A549 (cell line): Measurements from ENCODE around the gene CDHR2. TPM values are rescaled to one million over a fixed set of nuclear protein-coding genes. Genes with fewer than 3 reads are reported as not detected.
A peak's percentile ranks its signal among the peaks of the same experiment; 100 is the strongest.

Source experiments
- ATAC-seq, 2 experiments: fragments of 200-7000 bp in 1 of 2; fragments of >200 bp in 1 of 2; cut with Nextera tagmentation in 1 of 2; cut with Tn5 transposase in 1 of 2; 3 replicates each; pipeline versions ENCODE4 v1.8.0 to v1.9.1; 2018 to 2020; ENCODE audit warnings: mild to moderate bottlenecking in 1 of 2, moderate library complexity in 1 of 2
- CTCF ChIA-PET: fragments of 300-600 bp; sonication (Branson Sonifier 250); formaldehyde crosslinking; extraction: SDS; loops from one replicate; lab custom pipeline; 2021; ENCODE audit warnings: antibody characterized with exemption, inconsistent platforms; lab: Yijun Ruan, JAX
- POLR2A ChIA-PET: fragments of 350-600 bp; formaldehyde crosslinking; extraction: SDS; loops from one replicate; lab custom pipeline; 2021; ENCODE audit warnings: antibody characterized with exemption, inconsistent platforms; lab: Yijun Ruan, JAX
- DNase-seq, 2 experiments: peaks; one replicate each; pipeline versions ENCODE4 v3.0.0 to v3.0.0-alpha.2; 2011 to 2016; ENCODE audit warnings: low read depth in 1 of 2, low spot score in 1 of 2
- FAIRE-seq: peaks from 2 replicates; lab custom pipeline; 2011; peaks lifted over from hg19 to GRCh38; lab: Jason Lieb, UNC
- H3K27ac ChIP-seq, 2 experiments: fragments of >200 bp; sonication (Bioruptor Twin); formaldehyde crosslinking; 3 replicates each; pipeline ENCODE4 v1.5.1; 2016 to 2017
- H3K4me1 ChIP-seq: fragments of >200 bp; sonication (Bioruptor Twin); formaldehyde crosslinking; 3 replicates; pipeline ENCODE4 v1.6.1; 2016
- H3K4me2 ChIP-seq: fragments of >200 bp; sonication (Bioruptor Twin); formaldehyde crosslinking; 3 replicates; pipeline ENCODE4 v1.6.1; 2016
- H3K4me3 ChIP-seq: fragments of >200 bp; sonication (Bioruptor Twin); formaldehyde crosslinking; 3 replicates; pipeline ENCODE4 v1.5.1; 2016
- H3K9me3 ChIP-seq: fragments of >200 bp; sonication (Bioruptor Twin); formaldehyde crosslinking; 3 replicates; pipeline ENCODE4 v1.6.1; 2016
- BCL3 ChIP-seq: fragments of >200 bp; sonication (Bioruptor Twin); formaldehyde crosslinking; IDR thresholded peaks from 3 replicates; pipeline ENCODE4 v1.6.1; 2016
- BHLHE40 ChIP-seq: IDR thresholded peaks from 2 replicates; pipeline ENCODE4 v1.6.1; 2012; ENCODE audit warnings: low read depth, low read length, inconsistent platforms
- CBX8 ChIP-seq: fragments of 200-600 bp; sonication (generic); IDR thresholded peaks from 2 replicates; pipeline ENCODE4 v1.6.1; 2016
- CEBPB ChIP-seq, 2 experiments: fragments of >200 bp in 1 of 2; sonication (Bioruptor Twin) in 1 of 2; formaldehyde crosslinking in 1 of 2; IDR thresholded peaks; 2 replicates each; pipeline ENCODE4 v1.6.1; 2012 to 2016
- CHD4 ChIP-seq: fragments of 200-600 bp; sonication (generic); IDR thresholded peaks from 2 replicates; pipeline ENCODE4 v1.6.1; 2016; ENCODE audit warnings: antibody characterized with exemption, mild to moderate bottlenecking, borderline replicate concordance
- E2F6 ChIP-seq: IDR thresholded peaks from 2 replicates; pipeline ENCODE4 v1.6.1; 2012; ENCODE audit warnings: low read depth, borderline replicate concordance
- EP300 ChIP-seq, 2 experiments: fragments of >200 bp; sonication (Bioruptor Twin); formaldehyde crosslinking; IDR thresholded peaks; 2 replicates in 1 of 2; 3 replicates in 1 of 2; pipeline ENCODE4 v1.6.1; 2016 to 2017
- FOSL2 ChIP-seq, 2 experiments: fragments of 450-650 bp in 1 of 2; fragments of >200 bp in 1 of 2; sonication (Bioruptor Twin) in 1 of 2; formaldehyde crosslinking; IDR thresholded peaks; 2 replicates each; pipeline versions ENCODE4 v1.5.0 to v1.6.1; 2016 to 2020; ENCODE audit warnings: mild to moderate bottlenecking in 1 of 2, moderate library complexity in 1 of 2
- HDAC2 ChIP-seq: fragments of 200-600 bp; sonication (generic); IDR thresholded peaks from 2 replicates; pipeline ENCODE4 v1.6.1; 2016
- HEYL ChIP-seq: fragments of 250-450 bp; sonication (Bioruptor Pico); IDR thresholded peaks from 2 replicates; pipeline ENCODE4 v1.8.0; 2021; ENCODE audit warnings: mild to moderate bottlenecking, moderate library complexity
- HOXA7 ChIP-seq: fragments of 250-450 bp; sonication (Bioruptor Pico); IDR thresholded peaks from 2 replicates; pipeline ENCODE4 v1.5.0; 2020; ENCODE audit warnings: mild to moderate bottlenecking, moderate library complexity
- JUNB ChIP-seq: fragments of >200 bp; sonication (Bioruptor Twin); formaldehyde crosslinking; IDR thresholded peaks from 2 replicates; pipeline ENCODE4 v1.6.1; 2016
- KDM5A ChIP-seq: fragments of 200-600 bp; sonication (generic); IDR thresholded peaks from 2 replicates; pipeline ENCODE4 v1.6.1; 2016; ENCODE audit warnings: antibody characterized with exemption, mild to moderate bottlenecking
- MAX ChIP-seq: IDR thresholded peaks from 2 replicates; pipeline ENCODE4 v1.6.1; 2012
- MYC ChIP-seq: IDR thresholded peaks from 2 replicates; pipeline ENCODE4 v1.6.1; 2012; ENCODE audit warnings: mild to moderate bottlenecking, inconsistent platforms, low read length, improper control_type of control experiment, borderline replicate concordance
- NPAS2 ChIP-seq: fragments of 250-450 bp; sonication (Bioruptor Pico); IDR thresholded peaks from 2 replicates; pipeline ENCODE4 v1.8.0; 2022; ENCODE audit warnings: mild to moderate bottlenecking, moderate library complexity, borderline replicate concordance
- NR3C1 ChIP-seq: fragments of >200 bp; sonication (Bioruptor Twin); formaldehyde crosslinking; IDR thresholded peaks from 3 replicates; pipeline ENCODE4 v1.6.1; 2017
- POLR2A ChIP-seq: IDR thresholded peaks from 2 replicates; pipeline ENCODE4 v1.6.1; 2012; ENCODE audit warnings: mild to moderate bottlenecking, low read length
- POLR2AphosphoS2 ChIP-seq: conservative IDR thresholded peaks from 2 replicates; pipeline ENCODE4 v1.6.1; 2012; ENCODE audit warnings: low read length, improper control_type of control experiment, inconsistent platforms
- RAD21 ChIP-seq, 2 experiments: fragments of >200 bp in 1 of 2; sonication (Bioruptor Twin) in 1 of 2; formaldehyde crosslinking in 1 of 2; IDR thresholded peaks in 1 of 2; conservative IDR thresholded peaks in 1 of 2; 2 replicates in 1 of 2; 3 replicates in 1 of 2; pipeline ENCODE4 v1.6.1; 2012 to 2018; ENCODE audit warnings: inconsistent platforms in 1 of 2
- RFX5 ChIP-seq: fragments of 450-650 bp; IDR thresholded peaks from 2 replicates; pipeline ENCODE4 v1.7.1; 2014; ENCODE audit warnings: antibody characterized with exemption, mild to moderate bottlenecking, moderate library complexity
- SMC3 ChIP-seq: fragments of >200 bp; sonication (Bioruptor Twin); formaldehyde crosslinking; IDR thresholded peaks from 3 replicates; pipeline ENCODE4 v1.6.1; 2018; ENCODE audit warnings: inconsistent platforms
- SREBF2 ChIP-seq: fragments of 450-650 bp; IDR thresholded peaks from 2 replicates; pipeline ENCODE4 v1.6.1; 2014; ENCODE audit warnings: mild to moderate bottlenecking, moderate library complexity
- TP53 ChIP-seq: fragments of 250-450 bp; sonication (Bioruptor Pico); IDR thresholded peaks from 2 replicates; pipeline ENCODE4 v1.5.0; 2021; ENCODE audit warnings: mild to moderate bottlenecking, moderate library complexity
- ZNF302 ChIP-seq: fragments of 250-450 bp; sonication (Bioruptor Pico); IDR thresholded peaks from 2 replicates; pipeline ENCODE4 v1.9.0; 2021; ENCODE audit warnings: inconsistent platforms, mild to moderate bottlenecking, moderate library complexity
- ZSCAN20 ChIP-seq: fragments of 250-450 bp; sonication (Bioruptor Pico); IDR thresholded peaks from 2 replicates; pipeline ENCODE4 v1.8.0; 2022; ENCODE audit warnings: mild to moderate bottlenecking, moderate library complexity
- WGBS: methylation state at CpG from one replicate; pipeline ENCODE4 v1.1.6; 2017; ENCODE audit errors: missing lambda C conversion rate; 5-methylcytosine and 5-hydroxymethylcytosine counted together
- polyA plus RNA-seq, 4 experiments: library from polyadenylated mRNA; depleted of rRNA in 3 of 4; stranded (reverse); fragments of >200 nt; fragmentation: RNase III in 1 of 4; extraction: RNeasy Plus Mini Kit Qiagen cat#74134 plus additional on column Dnase treatment in 1 of 4; gene quantifications; 2 replicates in 3 of 4; 3 replicates in 1 of 4; pipeline ENCODE4 v1.2.3, GENCODE V29; 2011 to 2017
- TF ChIP-seq, protein P1 (sequence below): fragments of 250-450 bp; sonication (Bioruptor Pico); IDR thresholded peaks from 2 replicates; pipeline ENCODE4 v1.5.0; 2020; ENCODE audit warnings: low read depth, mild to moderate bottlenecking, moderate library complexity
- TF ChIP-seq, protein P2 (sequence below): fragments of >200 bp; sonication (Bioruptor Twin); formaldehyde crosslinking; IDR thresholded peaks from 3 replicates; pipeline ENCODE4 v1.5.1; 2016

The CDHR2 gene
- polyA plus RNA-seq, 2 of the 4 experiments (the other 2 are of a cell fraction) = 0.09 TPM; not detected in 1

- ChIA-PET POLR2A (no interaction called here), CTCF (interaction anchor here (0.7 to 3.3 kb wide), 22 partner anchors 7 to 847 kb away, joined by 3 to 31 read pairs (median 6); partner anchors contain the start of genes CLTB and TSPAN17)
- no peaks in the 10 kb centered on the region for H3K9me3 ChIP-seq
- 90% methylated on average over 35 of the region's 36 CpGs for WGBS
- no peak overlapping the region for H3K4me3 ChIP-seq
- DNase-seq = no peak
- peak overlapping the region; percentile 13; the same call in 1 of the 3 replicates for H3K4me2 ChIP-seq
- no peak overlapping the region for H3K27ac ChIP-seq
- no peak; a peak in 1 of 6 replicates for ATAC-seq
- no peak for TF ChIP-seq RFX5
- TF ChIP-seq NPAS2 (CRISPR knock-in tag) = no peak
- no peak for TF ChIP-seq BCL3
- no peak for TF ChIP-seq SREBF2
- TF ChIP-seq CBX8 = no peak
- TF ChIP-seq, protein P1, sequence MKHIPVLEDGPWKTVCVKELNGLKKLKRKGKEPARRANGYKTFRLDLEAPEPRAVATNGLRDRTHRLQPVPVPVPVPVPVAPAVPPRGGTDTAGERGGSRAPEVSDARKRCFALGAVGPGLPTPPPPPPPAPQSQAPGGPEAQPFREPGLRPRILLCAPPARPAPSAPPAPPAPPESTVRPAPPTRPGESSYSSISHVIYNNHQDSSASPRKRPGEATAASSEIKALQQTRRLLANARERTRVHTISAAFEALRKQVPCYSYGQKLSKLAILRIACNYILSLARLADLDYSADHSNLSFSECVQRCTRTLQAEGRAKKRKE (CRISPR knock-in tag) = no peak
- no peak for TF ChIP-seq POLR2A
- TF ChIP-seq HEYL = no peak
- no peak for TF ChIP-seq CEBPB (IDR thresholded peaks at IDR 0.05)
- no peak for TF ChIP-seq ZSCAN20 (CRISPR knock-in tag)
- H3K4me1 ChIP-seq = 0 out of 3 replicates have a peak, but pooled peaks cover 6% of the 10 kb centered on the region
- FAIRE-seq = no peak
These were observed 28.4 kb downstream of the CDHR2 start for GRCh38 chr5:176577312-176578176.

- FAIRE-seq = peak; percentile 81
- 3% methylated on average over 15 of the region's 15 CpGs for WGBS
- DNase-seq = peak; percentile 85 to 93
These were observed 29.3 kb downstream of the CDHR2 start for GRCh38 chr5:176578391-176578808.

More at GRCh38 chr5:176578391-176578808, 29.3 kb downstream of the CDHR2 start:
- CTCF ChIA-PET = interaction anchor here (0.7 to 4.1 kb wide), 38 partner anchors 8 to 848 kb away, joined by 3 to 31 read pairs (median 5); partner anchors contain the start of genes CLTB, RNF44 and TSPAN17
- peak; percentile 90 to 93 for ATAC-seq
- POLR2A ChIA-PET = no interaction called here
- TF ChIP-seq TP53 (CRISPR knock-in tag) = no peak
- TF ChIP-seq CHD4 = no peak
- no peak for TF ChIP-seq HDAC2
- no peak for TF ChIP-seq ZNF302 (CRISPR knock-in tag)
- 0 out of 2 replicates have a peak, but pooled peaks have one; percentile 36 for TF ChIP-seq E2F6
- TF ChIP-seq MYC = no peak
- TF ChIP-seq JUNB = no peak
- peak; percentile 64 to 71 for TF ChIP-seq RAD21 (conservative IDR thresholded peaks at IDR 0.05 in 1 of 2, IDR thresholded peaks at IDR 0.05 in 1 of 2)
- no peak for TF ChIP-seq POLR2AphosphoS2
- peak; percentile 37; the same call in 1 of the 2 replicates for TF ChIP-seq MAX
- no peak for TF ChIP-seq KDM5A
- TF ChIP-seq NR3C1 = no peak
- TF ChIP-seq FOSL2 (IDR thresholded peaks at IDR 0.05) = no peak
- TF ChIP-seq FOSL2 (CRISPR knock-in tag; IDR thresholded peaks at IDR 0.05) = no peak
- no peak for TF ChIP-seq BCL3
- peak; percentile 74 for TF ChIP-seq SMC3
- no peak for TF ChIP-seq BHLHE40
- TF ChIP-seq EP300 (IDR thresholded peaks at IDR 0.05) = no peak
- TF ChIP-seq, protein P2, sequence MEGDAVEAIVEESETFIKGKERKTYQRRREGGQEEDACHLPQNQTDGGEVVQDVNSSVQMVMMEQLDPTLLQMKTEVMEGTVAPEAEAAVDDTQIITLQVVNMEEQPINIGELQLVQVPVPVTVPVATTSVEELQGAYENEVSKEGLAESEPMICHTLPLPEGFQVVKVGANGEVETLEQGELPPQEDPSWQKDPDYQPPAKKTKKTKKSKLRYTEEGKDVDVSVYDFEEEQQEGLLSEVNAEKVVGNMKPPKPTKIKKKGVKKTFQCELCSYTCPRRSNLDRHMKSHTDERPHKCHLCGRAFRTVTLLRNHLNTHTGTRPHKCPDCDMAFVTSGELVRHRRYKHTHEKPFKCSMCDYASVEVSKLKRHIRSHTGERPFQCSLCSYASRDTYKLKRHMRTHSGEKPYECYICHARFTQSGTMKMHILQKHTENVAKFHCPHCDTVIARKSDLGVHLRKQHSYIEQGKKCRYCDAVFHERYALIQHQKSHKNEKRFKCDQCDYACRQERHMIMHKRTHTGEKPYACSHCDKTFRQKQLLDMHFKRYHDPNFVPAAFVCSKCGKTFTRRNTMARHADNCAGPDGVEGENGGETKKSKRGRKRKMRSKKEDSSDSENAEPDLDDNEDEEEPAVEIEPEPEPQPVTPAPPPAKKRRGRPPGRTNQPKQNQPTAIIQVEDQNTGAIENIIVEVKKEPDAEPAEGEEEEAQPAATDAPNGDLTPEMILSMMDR = peak; percentile 57
- no peak for TF ChIP-seq HOXA7 (CRISPR knock-in tag)
- TF ChIP-seq, all 56 proteins: peak for 5
- Histone ChIP-seq H3K27ac (no peak overlapping the region), H3K4me3 (no peak overlapping the region), H3K4me1 (0 out of 3 replicates have a peak, but pooled peaks cover 6% of the 10 kb centered on the region), H3K4me2 (peak overlapping the region; percentile 13; the same call in 1 of the 3 replicates), H3K9me3 (no peaks in the 10 kb centered on the region)
